Limb (tissue), 2 donors: ENCODE results near the gene NPAS3.

Experiments used
- DNase-seq, 2 donors: peaks; one replicate each; pipeline ENCODE4 v3.0.0-alpha.2; 2016; ENCODE audit errors: extremely low spot score in 2 of 2

The NPAS3 gene

DNA sequence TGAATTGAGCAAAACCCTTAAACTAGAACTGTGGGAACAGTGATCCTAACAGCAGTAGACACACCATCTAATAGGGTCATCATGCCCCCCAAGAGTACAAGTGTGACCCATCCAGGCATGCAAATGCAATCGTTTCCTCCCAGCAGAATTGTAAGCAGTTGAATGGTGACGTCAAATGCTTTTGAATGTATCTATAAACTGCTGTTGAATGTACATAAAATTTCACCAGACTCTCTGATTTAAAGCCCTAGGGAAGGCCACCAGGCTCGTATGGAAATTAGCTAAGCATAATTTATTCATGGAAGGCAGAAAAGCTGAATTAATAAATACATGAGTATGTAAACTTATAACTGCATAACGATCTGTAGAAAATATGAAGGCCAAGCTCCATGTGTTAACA, 529.3 kb downstream of the NPAS3 start:
- DNase-seq, result no peak

DNA sequence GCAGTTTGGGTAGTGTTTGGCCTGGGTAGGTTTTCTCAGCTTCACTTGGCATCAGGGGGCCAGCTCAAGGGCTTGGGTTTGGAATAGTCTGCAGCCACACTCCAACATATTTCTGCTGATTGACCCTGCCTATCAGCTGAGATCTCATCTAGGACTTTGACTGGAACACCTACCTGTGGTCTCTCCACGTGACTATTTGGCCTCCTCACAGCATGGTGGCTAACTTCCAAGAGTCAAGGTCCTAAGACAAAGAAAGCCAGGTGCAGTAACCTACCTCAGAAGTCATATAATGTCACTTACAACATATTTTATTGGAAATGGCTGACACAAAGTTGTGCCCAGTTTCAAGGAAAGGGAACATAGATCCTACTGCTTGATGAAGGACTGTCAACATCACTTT, 531.2 kb downstream of the NPAS3 start:
- DNase-seq, result no peak

DNA sequence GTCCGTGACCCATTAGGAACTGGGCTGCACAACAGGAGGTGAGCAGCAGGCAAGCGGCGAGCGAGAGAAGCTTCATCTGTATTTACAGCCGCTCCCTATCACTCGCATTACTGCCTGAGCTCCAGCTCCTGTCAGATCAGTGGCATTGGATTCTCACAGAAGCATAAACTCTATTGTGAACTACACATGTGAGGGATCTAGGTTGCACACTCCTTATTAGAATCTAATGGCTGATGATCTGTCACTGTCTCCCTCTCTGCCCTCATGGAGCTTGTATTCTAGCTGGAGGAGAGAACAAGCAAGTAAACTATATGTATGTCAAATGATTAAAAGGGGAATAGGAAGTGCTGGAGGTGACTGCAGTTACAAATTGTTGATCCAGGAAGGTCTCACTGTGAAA, 533.1 kb downstream of the NPAS3 start:
- no peak for DNase-seq

GRCh38 chr14:33475623-33476022, 536.9 kb downstream of the NPAS3 start:
- DNase-seq, result peak in 1 of 2 donors; percentile 62

DNA sequence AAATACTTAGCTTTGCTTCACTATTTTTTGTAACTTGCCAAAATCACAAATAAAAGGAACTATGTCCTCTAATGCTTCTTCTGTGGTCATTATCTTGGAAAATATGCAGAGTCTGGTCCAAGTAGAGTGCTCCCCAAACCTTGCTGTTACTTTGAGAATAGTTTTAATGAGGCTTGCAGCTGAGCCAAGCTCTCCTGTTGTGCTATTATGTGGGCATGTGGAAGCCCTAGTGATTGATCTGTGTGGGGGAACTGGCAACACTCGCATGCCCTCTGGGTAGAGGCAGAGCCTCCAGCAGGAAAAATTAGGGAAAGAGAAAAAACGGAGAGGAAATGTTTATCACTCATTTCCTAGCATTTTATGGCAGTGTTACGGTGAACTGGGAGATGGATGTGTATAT, 539.1 kb downstream of the NPAS3 start:
- no peak for DNase-seq

- no peak for DNase-seq
Observed at GRCh38 chr14:33480071-33480886, 541.6 kb downstream of the NPAS3 start.

- no peak for DNase-seq
Observed at GRCh38 chr14:33480887-33481184, 542.2 kb downstream of the NPAS3 start.

GRCh38 chr14:33483110-33483509, 544.4 kb downstream of the NPAS3 start:
- no peak for DNase-seq

DNA sequence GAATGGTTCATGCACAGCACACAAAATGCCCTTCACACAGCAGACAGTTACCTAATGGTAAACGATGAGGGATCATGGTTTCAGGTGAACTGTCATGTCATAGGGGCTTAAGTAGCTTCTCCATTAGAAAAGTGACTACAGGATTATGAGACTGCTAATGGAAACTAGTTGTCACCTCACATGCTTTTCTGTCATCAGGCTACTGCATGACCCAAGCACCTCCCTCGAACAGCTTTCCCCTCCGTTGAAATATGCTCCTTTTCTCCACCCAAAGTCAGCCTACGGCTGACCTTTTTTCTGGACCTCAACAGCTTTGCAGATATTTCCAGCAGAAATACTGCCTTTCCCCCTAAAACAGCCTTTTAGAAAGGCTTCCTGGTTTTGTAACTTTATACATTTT, 544.9 kb downstream of the NPAS3 start:
- DNase-seq, result no peak

GRCh38 chr14:33484264-33484663, 545.6 kb downstream of the NPAS3 start:
- DNase-seq, result no peak

DNA sequence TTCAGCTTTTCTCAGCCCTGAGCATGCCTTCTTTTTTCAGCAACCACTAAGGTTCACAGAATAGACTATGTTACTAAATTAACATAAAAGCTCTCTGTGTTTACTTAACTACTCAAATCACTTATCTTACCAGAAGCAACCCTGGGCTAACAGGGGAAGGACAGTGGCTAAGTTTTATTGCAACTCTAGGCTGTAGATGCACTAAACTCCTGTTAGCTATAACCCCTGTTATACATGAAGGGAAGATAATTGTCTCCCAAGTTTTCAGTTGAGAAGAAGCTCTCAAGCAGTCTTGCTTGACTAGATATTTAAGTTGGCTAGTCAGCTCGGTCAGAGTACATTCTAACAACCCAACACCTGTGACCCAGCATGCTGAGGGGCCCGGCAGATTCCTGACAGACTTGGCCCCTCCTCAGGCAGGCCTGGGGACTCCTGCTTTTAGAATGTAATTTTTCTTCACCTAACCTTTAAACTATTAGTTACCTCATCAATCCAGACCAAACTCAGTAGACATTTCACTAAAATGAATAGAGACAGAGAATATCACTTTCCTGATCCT, 547.7 kb downstream of the NPAS3 start:
- DNase-seq, result no peak

- DNase-seq, result no peak
Observed at GRCh38 chr14:33488582-33488981, 549.9 kb downstream of the NPAS3 start.

DNA sequence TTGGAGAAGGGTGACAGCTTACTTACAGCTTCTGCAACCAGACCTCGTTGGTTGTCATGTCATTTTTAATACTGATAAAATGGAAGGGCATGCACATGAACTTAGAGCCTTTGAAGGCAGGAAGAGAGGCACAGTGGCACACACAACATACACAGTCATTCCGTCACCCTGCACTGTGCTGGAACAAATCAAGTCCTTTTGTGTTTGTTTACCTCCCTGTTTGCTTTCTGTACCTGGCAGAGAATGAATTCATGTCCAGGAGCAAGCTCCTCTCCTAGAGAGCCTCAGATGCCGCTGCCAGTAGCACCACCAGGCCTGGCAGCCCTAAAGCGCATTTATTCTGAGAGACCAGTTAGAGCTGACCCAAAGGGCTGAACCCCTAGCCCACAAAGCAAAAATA, 551.9 kb downstream of the NPAS3 start:
- DNase-seq, result no peak

DNA sequence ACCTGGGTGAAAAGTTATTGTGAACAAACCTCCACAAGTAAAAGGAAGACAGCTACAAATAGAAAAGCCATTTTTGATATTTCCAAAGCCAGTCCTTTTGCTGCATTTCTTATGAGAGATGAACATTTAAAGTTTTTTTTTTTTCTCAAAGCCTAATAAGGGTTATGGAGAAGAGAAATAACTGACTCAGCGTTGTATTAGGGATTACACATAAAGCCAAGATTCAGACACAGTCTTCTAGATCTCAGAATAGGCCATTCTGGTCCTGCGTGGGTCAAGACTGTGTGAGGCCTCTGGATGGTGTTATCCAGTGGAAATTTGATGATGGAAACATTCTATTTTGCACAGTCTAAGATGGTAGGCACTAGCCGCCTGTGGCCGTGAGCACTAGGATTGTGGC, 552.4 kb downstream of the NPAS3 start:
- no peak for DNase-seq

- no peak for DNase-seq
Observed at GRCh38 chr14:33492491-33492890, 553.8 kb downstream of the NPAS3 start.

- DNase-seq, result no peak
Observed at GRCh38 chr14:33493266-33493665, 554.6 kb downstream of the NPAS3 start.

GRCh38 chr14:33493990-33494389, 555.3 kb downstream of the NPAS3 start:
- DNase-seq, result no peak

- DNase-seq, result no peak
Observed at GRCh38 chr14:33499687-33500086, 561.0 kb downstream of the NPAS3 start.

DNA sequence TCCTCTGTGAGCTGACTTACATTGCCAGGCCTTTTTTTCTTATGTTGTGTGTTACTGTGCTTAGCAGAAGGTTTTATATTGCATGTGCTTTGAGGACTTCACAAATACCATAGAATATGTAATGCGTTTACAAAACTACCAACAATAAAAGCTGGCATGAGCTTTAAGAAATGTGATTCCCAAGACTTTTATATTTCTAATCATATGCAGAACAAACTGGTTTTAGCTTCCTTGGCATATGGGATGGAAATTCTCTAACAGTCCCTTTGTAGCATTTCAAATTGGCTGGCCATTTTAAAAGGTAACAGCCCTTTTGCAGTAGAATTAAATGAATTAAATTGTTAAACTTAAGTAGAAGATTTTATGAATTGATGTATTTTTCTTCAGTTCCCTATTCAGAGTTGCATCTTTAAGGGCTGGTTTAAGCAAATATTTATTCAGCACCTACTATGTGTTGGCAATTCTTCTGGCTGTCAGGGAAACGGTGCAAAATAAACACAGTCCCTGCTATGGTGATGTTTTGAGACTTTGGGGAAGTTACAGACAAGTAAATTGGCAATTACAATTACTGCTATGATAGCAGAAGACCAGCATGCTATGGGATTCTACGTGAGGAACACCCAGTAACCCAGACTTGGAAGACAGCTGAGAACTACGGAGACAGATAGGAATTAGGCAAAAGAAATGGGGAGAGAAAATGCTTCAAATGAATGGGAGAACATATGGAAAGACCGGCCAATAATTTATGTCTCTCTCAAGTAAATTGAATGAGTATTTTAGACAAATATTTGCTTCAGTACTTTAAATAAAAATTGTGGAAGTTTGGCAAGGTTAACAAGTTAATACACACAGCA, 565.8 kb downstream of the NPAS3 start:
- peak in 1 of 2 donors; percentile 21 for DNase-seq

- no peak for DNase-seq
Observed at GRCh38 chr14:33505266-33505962, 566.7 kb downstream of the NPAS3 start.

DNA sequence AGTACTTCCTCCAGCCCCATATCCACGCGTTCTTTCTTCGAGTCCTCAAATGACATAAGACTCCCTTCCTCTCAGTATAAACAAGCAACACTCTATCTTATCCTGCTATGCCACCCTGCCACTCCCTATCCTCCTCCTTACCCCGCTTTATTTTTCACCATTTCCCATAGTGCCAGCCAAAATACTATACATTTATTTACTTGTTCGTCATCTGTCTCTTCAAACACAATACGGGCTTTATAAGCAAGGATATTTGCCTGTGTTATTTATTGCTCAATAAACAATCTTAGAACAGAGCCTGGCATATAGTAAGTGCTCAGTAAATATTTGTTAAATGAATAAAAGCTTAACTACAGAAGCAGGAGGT, 567.3 kb downstream of the NPAS3 start:
- DNase-seq, result no peak
